BJ (cell line): ENCODE data around the gene EXOSC7. TPM values are rescaled to one million over a fixed set of nuclear protein-coding genes. Genes with fewer than 3 reads are reported as not detected.

Experiments
- CTCF ChIA-PET: fragments of 350-600 bp; formaldehyde crosslinking; extraction: SDS; loops from one replicate; lab custom pipeline; 2021; ENCODE audit warnings: antibody characterized with exemption, inconsistent platforms; lab: Yijun Ruan, JAX
- POLR2A ChIA-PET: fragments of 300-600 bp; sonication (Branson Sonifier 250); formaldehyde crosslinking; extraction: SDS; loops from one replicate; lab custom pipeline; 2021; ENCODE audit warnings: antibody characterized with exemption; lab: Charles Lee
- DNase-seq: peaks from one replicate; pipeline ENCODE4 v3.0.0-alpha.2; 2011; ENCODE audit warnings: low read depth
- H3K27me3 ChIP-seq: 2 replicates; pipeline ENCODE4 v1.6.0; 2011; ENCODE audit warnings: low read length; ENCODE audit not compliant: control insufficient read depth, insufficient read depth
- H3K36me3 ChIP-seq: 2 replicates; pipeline ENCODE4 v1.5.1; 2011; ENCODE audit warnings: low read length; ENCODE audit not compliant: control insufficient read depth, insufficient read depth
- H3K4me3 ChIP-seq: 2 replicates; pipeline ENCODE4 v1.5.1; 2011; ENCODE audit warnings: low read depth, mild to moderate bottlenecking, control low read depth, low read length
- CTCF ChIP-seq: IDR thresholded peaks from 2 replicates; pipeline ENCODE4 v1.5.1; 2011; ENCODE audit warnings: low read depth, mild to moderate bottlenecking, control low read depth, inconsistent platforms, low read length, moderate library complexity; ENCODE audit not compliant: insufficient read depth
- polyA plus RNA-seq: library from polyadenylated mRNA; depleted of rRNA; stranded (reverse); fragments of >200 nt; gene quantifications from 2 replicates; pipeline ENCODE4 v1.2.3, GENCODE V29; 2011

Gene EXOSC7
- polyA plus RNA-seq, 1 experiment: 45.4 TPM

GRCh38 chr3:45037720-45038455 lies 61.8 kb downstream of the EXOSC7 start:
- DNase-seq: peak; percentile 59
- Histone ChIP-seq H3K27me3 (no peaks in the 10 kb centered on the region), H3K4me3 (no peak overlapping the region), H3K36me3 (0 out of 2 replicates have a peak, but pooled peaks cover 1% of the 10 kb centered on the region)
- peak; percentile 89 for TF ChIP-seq CTCF
- POLR2A ChIA-PET: no interaction called here
- CTCF ChIA-PET: interaction anchor here (0.6 to 7.9 kb wide), 29 partner anchors 11 to 889 kb away, joined by 3 to 89 read pairs (median 5); partner anchors contain the start of genes EXOSC7, TMEM158 and ZDHHC3

- ChIA-PET CTCF (interaction anchor here (0.6 to 12.1 kb wide), 24 partner anchors 11 to 613 kb away, joined by 3 to 289 read pairs (median 4); partner anchors contain the start of gene TMEM158), POLR2A (no interaction called here)
- Histone ChIP-seq H3K27me3 (no peaks in the 10 kb centered on the region), H3K36me3 (no peaks in the 10 kb centered on the region), H3K4me3 (no peak overlapping the region)
- DNase-seq: no peak
- no peak for TF ChIP-seq CTCF
Observed at GRCh38 chr3:45041666-45042065, 65.6 kb downstream of the EXOSC7 start.

GRCh38 chr3:45042162-45042561 lies 66.1 kb downstream of the EXOSC7 start:
- ChIA-PET POLR2A (no interaction called here), CTCF (interaction anchor here (0.6 to 12.1 kb wide), 16 partner anchors 13 to 613 kb away, joined by 3 to 289 read pairs (median 4); partner anchors contain the start of gene TMEM158)
- Histone ChIP-seq H3K36me3 (no peaks in the 10 kb centered on the region), H3K27me3 (no peaks in the 10 kb centered on the region), H3K4me3 (no peak overlapping the region)
- no peak for DNase-seq
- TF ChIP-seq CTCF: no peak

- no peaks in the 10 kb centered on the region for H3K27me3 ChIP-seq
- TF ChIP-seq CTCF: peak; percentile 50
- H3K4me3 ChIP-seq: no peak overlapping the region
- ChIA-PET CTCF (interaction anchor here (1.1 to 12.1 kb wide), 8 partner anchors 12 to 465 kb away, joined by 3 to 289 read pairs (median 12); partner anchors contain the start of gene TMEM158), POLR2A (no interaction called here)
- peak; percentile 52 for DNase-seq
- H3K36me3 ChIP-seq: no peaks in the 10 kb centered on the region
Observed at GRCh38 chr3:45043728-45044299, 67.8 kb downstream of the EXOSC7 start.

- DNase-seq: no peak
- CTCF ChIA-PET: interaction anchor here (1.4 to 12.1 kb wide), 4 partner anchors 8 to 450 kb away, joined by 3 to 289 read pairs (median 4); no protein-coding TSS in a partner anchor
Observed at GRCh38 chr3:45048244-45048643, 72.2 kb downstream of the EXOSC7 start.

More at GRCh38 chr3:45048244-45048643, 72.2 kb downstream of the EXOSC7 start:
- POLR2A ChIA-PET: no interaction called here
- no peak for TF ChIP-seq CTCF
- Histone ChIP-seq H3K27me3 (no peaks in the 10 kb centered on the region), H3K4me3 (no peak overlapping the region), H3K36me3 (no peaks in the 10 kb centered on the region)
